Measurements from ENCODE around the gene FXYD6. TPM values are rescaled to one million over a fixed set of nuclear protein-coding genes. Genes with fewer than 3 reads are reported as not detected.

The FXYD6 gene
- total and polyA plus RNA-seq, 2 of the 8 experiments (the other 6 are each of a cell fraction or from before 2014, with no cell fraction given) = 44.6 to 117 TPM

DNA sequence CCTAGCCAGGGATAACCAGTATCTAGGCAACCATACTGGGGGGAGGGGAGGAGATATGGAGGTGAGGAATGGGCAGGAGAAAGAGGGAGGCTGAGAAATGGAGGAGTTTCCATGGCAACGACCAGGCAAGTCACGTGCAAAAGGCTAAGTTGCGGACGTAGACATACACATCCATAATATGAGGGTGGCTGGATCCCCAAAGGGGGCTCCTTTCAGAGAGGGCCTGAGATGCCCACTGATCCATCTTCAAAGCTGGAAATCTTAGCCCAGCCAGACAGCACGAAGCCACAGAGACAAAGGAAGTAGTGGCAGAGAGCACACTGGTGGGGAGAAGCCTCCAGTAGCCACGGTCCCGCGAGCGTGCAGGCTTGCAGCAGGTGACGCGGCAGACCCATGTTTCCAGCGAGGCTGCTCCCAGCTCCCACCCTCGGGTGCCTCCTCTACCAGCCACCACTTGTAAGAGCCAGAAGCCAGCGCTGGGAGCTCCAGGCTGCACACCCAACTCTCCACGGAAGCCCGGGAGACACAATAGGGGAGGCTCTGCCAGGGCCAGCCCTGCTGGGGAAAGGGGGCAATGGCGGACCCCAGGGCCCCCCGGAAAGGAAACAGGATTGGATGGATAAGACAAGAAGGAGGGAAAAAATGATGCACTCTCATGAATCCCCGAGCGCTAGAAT is 938 bp downstream of the FXYD6 start (continued):
- TF ChIP-seq, protein P1, sequence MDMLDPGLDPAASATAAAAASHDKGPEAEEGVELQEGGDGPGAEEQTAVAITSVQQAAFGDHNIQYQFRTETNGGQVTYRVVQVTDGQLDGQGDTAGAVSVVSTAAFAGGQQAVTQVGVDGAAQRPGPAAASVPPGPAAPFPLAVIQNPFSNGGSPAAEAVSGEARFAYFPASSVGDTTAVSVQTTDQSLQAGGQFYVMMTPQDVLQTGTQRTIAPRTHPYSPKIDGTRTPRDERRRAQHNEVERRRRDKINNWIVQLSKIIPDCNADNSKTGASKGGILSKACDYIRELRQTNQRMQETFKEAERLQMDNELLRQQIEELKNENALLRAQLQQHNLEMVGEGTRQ (IDR thresholded peaks at IDR 0.05; ENCODE audit: low read length) = peak; percentile 41
- no peak for TF ChIP-seq TCF12 (IDR thresholded peaks at IDR 0.05; ENCODE audit: low read depth, low read length)
